NCI-H187 treated with DMSO at 0.1 percent for 48 hours (cell line): Measurements from ENCODE around the gene SPTBN4.
"Not testable (repeated sequence)": the region's sequence is repeated elsewhere in the genome, so short reads cannot be mapped to it uniquely, and the experiment has no call there.

Source experiments
- DNase-seq: peaks from one replicate; lab custom pipeline; 2025; lab: John Stamatoyannopoulos, UW

The SPTBN4 gene

GRCh38 chr19:40588926-40589569, 122.2 kb downstream of the SPTBN4 start:
- no peak for DNase-seq

- DNase-seq: no peak
Measured at GRCh38 chr19:40589591-40590429, 123.0 kb downstream of the SPTBN4 start.

DNA sequence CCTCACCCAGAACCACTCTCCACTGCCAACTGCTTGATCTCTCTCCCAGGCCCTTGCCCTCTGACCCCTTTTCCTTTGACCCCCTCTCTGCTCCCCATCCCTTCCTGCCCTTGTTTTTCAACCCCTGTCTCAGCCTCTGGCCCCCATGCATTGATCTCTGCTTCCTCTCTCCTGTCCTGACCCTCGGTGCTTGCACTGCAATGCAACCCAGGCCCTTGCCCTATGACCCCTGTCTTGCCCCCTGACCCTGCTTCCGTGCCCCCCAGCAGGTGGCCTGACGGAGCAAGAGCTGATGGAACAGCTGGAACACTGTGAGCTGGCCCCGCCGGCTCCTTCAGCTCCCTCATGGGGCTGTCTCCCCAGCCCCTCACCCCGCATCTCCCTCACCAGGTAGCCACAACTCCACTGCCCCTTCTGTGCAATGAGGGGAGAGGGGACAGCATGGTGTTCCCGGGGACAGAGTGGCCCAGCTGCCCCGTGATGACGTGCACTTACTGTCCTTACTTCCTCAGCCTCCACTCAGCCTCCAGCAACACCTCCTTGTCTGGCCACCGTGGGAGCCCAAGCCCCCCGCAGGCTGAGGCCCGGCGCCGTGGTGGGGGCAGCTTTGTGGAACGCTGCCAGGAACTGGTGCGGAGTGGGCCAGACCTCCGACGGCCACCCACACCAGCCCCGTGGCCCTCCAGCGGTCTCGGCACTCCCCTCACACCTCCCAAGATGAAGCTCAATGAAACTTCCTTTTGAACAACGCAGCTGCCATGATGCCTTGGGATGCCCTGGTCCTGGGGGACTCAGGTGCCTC, 123.9 kb downstream of the SPTBN4 start:
- DNase-seq: no peak

DNA sequence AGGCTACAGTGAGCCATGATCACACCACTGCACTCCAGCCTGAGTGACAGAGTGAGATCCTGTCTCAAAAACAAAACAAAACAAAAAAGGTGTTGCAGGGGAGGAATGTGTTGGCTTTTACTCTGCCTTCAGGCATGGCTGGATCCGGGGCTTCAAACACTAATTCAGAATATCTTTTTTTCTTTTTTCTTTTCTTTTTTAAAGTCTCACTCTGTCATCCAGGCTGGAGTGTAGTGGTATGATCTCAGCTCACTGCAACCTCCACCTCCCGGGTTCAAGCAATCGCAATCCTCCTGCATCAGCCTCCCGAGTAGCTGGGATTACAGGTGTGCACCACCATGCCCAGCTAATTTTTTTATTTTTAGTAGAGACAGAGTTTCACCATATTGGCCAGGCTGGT, 124.9 kb downstream of the SPTBN4 start:
- DNase-seq: not testable (repeated sequence)

GRCh38 chr19:40592170-40592569, 125.4 kb downstream of the SPTBN4 start:
- DNase-seq: no peak

DNA sequence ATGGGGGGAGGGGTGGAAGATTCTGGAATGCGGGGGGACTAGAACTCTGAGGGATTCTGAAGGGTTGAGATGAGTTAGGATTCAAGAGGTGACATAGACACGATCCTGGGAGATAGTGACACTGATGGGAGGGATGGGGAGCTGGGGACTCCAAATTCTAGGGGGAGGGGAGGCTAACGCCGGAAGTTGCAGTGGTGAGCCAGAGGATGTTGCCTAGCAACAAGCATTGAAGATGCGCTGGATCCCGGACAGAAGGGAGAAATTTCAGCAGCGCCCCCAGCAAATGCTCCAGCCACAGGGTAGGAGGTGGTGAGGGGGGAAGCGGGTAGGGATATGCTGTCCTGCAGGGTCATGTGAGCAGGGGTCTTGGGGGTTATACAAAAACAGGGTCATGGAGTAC, 127.5 kb downstream of the SPTBN4 start:
- DNase-seq: no peak

DNA sequence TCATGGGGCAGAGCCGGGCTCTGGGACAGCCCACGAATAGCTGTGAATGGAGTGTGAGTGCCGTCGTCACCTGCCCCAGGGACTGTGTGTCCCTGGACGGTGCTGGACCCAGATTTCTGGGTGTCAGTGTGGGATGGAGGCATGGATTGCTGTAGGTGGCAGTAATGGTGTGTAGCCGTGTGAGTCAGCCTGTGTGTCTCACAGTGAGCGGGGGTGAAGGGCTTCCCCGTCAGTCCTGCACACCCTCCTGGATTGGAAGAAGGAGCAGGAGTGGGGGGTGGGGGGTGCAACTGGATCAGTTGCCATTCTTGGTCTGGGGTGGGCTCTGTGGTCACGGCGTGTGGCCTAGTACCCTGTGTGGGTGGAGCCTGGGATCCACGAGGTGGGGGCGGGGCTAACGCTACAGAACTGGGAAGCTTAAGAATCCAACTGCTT, 127.9 kb downstream of the SPTBN4 start:
- DNase-seq: no peak

DNA sequence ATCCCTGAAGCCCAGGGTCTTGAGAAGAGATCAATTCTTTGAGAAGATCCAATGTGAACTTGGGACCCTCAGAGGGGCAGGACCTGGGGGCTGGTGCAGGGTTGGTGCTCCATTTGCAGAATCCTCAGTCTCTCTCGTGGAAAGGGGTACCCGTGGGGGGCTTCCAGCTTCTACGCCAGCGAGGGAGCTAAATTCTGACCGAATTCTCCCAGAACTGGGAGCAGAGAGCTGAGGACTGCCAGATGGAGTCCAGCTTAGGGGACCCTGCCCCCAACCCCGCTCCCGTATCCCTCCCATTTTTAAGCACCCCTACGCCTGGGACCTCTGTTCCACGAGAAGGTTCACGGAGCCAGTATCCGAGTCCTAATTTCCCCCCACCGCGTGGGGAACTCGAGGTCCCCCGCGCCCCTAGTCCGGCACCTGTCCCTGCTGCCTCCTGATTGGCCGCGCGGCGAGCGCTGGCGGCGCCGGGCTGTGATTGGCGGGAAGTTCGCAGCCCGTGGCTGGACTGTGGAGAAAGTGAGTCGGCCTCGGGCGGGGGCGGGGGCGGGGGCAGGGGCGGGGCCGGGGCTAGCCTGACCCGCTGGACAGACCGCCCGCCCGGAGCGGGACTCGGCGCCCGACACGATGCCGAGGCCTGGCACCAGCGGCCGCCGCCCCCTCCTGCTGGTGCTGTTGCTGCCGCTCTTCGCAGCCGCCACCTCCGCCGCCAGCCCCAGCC, 130.0 kb downstream of the SPTBN4 start:
- DNase-seq: no peak

- no peak for DNase-seq
Measured at GRCh38 chr19:40597329-40597838, 130.6 kb downstream of the SPTBN4 start.

- no peak for DNase-seq
Measured at GRCh38 chr19:40598121-40598917, 131.5 kb downstream of the SPTBN4 start.

DNA sequence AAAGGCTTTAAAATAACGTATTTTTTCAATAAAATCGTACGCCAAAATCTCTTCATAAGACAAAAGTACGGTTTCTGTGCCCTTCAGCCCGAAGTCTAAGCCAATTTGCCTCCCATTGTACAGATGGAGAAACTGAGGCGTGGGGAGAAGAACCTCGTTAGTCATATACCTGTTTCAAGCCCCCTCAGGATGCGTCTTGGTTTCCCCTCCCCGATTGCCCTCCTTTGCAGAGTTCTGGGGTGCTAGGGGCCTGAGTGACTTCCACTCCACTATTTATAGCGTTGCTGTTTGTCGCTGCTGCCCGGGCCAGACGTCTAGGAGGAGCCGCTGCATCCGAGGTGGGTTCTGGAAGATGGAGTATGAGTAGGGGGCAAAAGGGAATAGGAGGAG, 132.1 kb downstream of the SPTBN4 start:
- DNase-seq: no peak

DNA sequence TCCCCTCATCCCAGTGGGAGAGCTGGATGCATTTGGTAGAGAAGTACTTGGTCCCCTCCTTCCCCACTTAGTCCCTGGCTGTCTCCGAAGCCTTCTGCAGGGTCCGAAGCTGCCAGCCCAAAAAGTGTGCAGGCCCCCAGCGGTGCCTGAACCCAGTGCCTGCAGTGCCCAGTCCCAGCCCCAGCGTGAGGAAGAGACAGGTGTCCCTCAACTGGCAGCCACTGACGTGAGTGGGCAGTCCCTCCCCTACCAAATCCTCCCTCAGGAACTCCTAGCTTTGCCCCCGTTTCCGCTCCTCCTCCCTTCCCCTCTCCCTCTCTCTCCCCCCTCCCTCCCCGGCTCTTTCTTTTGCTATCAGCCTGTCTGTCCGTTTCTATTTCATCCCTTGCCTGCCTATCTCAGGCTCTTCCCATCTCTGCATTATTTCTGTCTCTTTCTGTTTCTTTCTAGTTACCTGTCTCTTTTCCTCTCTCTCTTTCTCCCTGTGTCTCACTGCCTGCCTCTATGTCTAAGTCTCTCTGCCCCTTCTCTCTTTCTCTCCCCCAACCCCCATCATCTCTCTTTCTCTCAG, 132.6 kb downstream of the SPTBN4 start:
- DNase-seq: no peak

- no peak for DNase-seq
Measured at GRCh38 chr19:40599902-40600569, 133.2 kb downstream of the SPTBN4 start.

DNA sequence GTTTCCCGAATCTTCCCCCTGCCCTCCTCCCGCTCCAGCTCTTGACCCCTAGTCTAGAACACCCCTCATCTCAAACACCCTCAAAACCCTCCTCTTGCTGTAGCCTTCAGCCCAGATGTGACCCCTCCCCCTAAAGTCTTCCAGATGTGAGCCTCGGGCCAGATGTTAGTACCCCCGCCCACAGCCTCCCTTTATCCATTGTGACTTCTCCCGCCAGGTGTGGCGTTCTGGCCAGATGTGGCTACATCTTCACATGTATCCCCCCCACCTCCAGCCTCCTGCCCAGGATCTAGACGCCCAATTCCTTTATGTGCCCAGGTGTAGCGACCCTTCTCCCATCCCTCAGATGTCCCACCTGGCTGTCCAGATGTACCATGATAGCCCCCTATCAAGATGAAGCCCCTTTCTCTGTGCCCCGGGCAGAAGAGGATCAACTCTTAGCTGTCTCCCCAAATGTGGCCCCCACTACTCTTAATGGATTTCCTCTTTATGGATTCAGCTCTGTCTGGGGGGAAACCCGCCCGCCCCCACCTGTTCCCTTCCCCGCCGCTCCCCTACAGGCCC, 133.9 kb downstream of the SPTBN4 start:
- no peak for DNase-seq

DNA sequence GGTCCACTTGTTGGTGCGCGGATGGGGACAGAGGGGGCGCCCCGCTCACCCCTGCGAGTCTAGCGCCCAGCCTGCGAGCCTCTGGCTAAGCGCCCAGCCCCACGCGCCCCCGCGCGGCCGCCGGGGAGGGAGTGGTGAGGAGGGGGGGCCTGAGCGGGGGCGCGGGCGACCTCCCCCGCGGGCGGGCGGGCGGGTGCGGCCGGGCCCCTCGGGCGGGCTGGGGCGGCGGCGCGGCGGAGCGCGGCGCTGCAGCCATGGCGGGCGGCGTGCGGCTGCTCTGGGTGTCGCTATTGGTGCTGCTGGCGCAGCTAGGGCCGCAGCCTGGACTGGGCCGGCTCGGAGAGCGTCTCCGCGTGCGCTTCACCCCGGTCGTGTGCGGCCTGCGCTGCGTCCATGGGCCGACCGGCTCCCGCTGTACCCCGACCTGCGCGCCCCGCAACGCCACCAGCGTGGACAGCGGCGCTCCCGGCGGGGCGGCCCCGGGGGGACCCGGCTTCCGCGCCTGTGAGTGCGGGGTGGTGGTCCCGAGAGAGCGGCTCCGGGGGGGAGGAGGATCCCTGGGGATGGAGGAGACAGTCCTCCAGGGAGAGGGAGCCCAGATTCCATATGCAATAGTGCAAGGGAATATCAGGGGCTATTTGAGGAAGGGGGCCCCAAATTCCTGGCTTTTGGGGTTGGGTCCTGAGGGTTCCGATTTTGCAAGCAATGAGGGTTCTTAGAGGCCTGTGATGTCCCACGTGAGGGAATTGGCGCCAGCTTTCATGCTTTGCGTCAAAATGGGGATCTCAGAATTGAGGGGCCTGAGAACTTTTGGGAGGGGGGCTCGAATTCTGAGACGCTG, 134.6 kb downstream of the SPTBN4 start, which contains the start of gene LTBP4:
Gene LTBP4 (plus strand): TSS at position 236 of the 841 bp plus-strand sequence. CDS start 19 bp downstream, at position 255.
- DNase-seq: no peak

DNA sequence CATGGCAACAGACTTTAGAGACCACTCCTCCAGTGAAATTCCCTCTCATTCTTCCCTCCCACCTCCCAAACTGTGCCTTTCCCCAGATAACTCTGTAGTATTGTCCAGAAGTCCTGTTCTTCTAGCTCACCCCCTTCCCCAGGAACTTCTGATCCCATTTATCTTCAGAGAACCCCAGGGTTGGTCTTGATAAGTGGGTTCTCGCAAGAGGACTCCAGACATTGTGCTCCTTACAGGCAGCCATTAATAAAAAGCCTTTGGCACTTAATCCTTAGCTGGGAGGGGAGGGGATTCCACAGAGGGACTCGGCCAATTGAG, 136.2 kb downstream of the SPTBN4 start:
- no peak for DNase-seq

GRCh38 chr19:40603389-40604170, 136.8 kb downstream of the SPTBN4 start:
- DNase-seq: peak; percentile 96

DNA sequence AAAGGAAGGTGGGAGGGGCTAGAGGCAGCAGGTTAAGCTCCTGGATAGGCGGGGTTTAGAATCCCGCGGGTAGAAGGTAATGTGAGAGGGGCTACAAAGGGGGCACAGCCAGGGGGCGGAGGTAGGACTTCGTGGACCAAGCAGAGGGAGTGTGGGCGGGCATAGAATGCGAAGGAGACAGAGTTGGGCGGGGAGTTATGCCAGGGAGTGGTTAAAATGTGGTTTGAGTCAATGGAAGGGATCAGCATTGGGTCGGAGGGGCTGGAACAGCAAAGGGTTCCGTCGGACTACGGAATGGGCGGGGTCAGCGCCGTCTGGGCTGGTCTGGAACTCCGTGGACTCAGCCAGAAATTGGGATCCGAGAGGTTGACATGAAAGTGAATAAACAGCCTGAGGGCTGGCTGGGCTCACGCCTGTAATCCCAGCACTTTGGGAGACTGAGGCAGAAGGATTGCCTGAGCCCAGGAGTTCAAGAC, 137.4 kb downstream of the SPTBN4 start:
- no peak for DNase-seq
